ENCODE results near the gene MYPOP. TPM values are rescaled to one million over a fixed set of nuclear protein-coding genes. Genes with fewer than 3 reads are reported as not detected.
A peak's percentile ranks its signal among the peaks of the same experiment; 100 is the strongest.

Gene MYPOP
- total and polyA plus RNA-seq, 9 of the 15 experiments (the other 6 are each of a cell fraction or from before 2014, with no cell fraction given), result 0.32 to 7.6 (median 1.6) TPM

DNA sequence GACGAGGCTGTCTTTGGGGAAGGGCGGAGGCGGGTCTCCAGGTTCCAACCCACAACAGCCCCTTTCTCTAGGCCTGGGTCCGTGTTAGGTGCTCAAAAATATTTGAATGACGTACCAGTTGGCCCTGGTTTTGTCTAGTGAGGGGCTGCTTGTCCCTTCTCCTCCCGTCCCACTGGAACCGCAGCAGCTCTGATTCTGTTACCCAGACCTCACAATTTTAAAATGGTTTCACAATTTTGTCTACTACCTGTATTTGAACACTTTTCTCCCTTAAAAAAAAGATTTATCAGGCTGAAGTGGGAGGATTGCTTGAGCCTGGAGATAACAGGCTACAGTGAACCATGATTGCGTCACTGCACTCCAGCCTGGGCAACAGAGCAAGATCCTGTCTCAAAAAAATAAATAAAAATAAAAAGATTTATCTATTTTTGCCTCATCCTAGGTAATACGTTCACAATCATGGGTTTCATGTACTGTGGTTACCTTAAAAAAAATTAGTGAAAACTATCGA, 15.2 kb downstream of the MYPOP start (continued):
- TF ChIP-seq, protein P1, sequence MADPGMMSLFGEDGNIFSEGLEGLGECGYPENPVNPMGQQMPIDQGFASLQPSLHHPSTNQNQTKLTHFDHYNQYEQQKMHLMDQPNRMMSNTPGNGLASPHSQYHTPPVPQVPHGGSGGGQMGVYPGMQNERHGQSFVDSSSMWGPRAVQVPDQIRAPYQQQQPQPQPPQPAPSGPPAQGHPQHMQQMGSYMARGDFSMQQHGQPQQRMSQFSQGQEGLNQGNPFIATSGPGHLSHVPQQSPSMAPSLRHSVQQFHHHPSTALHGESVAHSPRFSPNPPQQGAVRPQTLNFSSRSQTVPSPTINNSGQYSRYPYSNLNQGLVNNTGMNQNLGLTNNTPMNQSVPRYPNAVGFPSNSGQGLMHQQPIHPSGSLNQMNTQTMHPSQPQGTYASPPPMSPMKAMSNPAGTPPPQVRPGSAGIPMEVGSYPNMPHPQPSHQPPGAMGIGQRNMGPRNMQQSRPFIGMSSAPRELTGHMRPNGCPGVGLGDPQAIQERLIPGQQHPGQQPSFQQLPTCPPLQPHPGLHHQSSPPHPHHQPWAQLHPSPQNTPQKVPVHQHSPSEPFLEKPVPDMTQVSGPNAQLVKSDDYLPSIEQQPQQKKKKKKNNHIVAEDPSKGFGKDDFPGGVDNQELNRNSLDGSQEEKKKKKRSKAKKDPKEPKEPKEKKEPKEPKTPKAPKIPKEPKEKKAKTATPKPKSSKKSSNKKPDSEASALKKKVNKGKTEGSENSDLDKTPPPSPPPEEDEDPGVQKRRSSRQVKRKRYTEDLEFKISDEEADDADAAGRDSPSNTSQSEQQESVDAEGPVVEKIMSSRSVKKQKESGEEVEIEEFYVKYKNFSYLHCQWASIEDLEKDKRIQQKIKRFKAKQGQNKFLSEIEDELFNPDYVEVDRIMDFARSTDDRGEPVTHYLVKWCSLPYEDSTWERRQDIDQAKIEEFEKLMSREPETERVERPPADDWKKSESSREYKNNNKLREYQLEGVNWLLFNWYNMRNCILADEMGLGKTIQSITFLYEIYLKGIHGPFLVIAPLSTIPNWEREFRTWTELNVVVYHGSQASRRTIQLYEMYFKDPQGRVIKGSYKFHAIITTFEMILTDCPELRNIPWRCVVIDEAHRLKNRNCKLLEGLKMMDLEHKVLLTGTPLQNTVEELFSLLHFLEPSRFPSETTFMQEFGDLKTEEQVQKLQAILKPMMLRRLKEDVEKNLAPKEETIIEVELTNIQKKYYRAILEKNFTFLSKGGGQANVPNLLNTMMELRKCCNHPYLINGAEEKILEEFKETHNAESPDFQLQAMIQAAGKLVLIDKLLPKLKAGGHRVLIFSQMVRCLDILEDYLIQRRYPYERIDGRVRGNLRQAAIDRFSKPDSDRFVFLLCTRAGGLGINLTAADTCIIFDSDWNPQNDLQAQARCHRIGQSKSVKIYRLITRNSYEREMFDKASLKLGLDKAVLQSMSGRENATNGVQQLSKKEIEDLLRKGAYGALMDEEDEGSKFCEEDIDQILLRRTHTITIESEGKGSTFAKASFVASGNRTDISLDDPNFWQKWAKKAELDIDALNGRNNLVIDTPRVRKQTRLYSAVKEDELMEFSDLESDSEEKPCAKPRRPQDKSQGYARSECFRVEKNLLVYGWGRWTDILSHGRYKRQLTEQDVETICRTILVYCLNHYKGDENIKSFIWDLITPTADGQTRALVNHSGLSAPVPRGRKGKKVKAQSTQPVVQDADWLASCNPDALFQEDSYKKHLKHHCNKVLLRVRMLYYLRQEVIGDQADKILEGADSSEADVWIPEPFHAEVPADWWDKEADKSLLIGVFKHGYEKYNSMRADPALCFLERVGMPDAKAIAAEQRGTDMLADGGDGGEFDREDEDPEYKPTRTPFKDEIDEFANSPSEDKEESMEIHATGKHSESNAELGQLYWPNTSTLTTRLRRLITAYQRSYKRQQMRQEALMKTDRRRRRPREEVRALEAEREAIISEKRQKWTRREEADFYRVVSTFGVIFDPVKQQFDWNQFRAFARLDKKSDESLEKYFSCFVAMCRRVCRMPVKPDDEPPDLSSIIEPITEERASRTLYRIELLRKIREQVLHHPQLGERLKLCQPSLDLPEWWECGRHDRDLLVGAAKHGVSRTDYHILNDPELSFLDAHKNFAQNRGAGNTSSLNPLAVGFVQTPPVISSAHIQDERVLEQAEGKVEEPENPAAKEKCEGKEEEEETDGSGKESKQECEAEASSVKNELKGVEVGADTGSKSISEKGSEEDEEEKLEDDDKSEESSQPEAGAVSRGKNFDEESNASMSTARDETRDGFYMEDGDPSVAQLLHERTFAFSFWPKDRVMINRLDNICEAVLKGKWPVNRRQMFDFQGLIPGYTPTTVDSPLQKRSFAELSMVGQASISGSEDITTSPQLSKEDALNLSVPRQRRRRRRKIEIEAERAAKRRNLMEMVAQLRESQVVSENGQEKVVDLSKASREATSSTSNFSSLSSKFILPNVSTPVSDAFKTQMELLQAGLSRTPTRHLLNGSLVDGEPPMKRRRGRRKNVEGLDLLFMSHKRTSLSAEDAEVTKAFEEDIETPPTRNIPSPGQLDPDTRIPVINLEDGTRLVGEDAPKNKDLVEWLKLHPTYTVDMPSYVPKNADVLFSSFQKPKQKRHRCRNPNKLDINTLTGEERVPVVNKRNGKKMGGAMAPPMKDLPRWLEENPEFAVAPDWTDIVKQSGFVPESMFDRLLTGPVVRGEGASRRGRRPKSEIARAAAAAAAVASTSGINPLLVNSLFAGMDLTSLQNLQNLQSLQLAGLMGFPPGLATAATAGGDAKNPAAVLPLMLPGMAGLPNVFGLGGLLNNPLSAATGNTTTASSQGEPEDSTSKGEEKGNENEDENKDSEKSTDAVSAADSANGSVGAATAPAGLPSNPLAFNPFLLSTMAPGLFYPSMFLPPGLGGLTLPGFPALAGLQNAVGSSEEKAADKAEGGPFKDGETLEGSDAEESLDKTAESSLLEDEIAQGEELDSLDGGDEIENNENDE (IDR thresholded peaks at IDR 0.05; ENCODE audit: low read depth, low read length), result no peak
- no peak for TF ChIP-seq GTF2A2 (tag; IDR thresholded peaks at IDR 0.05)
- TF ChIP-seq FOXA3 (CRISPR knock-in tag; conservative IDR thresholded peaks at IDR 0.05 in 1 of 2, IDR thresholded peaks at IDR 0.05 in 1 of 2), result no peak
- TF ChIP-seq, protein P2, sequence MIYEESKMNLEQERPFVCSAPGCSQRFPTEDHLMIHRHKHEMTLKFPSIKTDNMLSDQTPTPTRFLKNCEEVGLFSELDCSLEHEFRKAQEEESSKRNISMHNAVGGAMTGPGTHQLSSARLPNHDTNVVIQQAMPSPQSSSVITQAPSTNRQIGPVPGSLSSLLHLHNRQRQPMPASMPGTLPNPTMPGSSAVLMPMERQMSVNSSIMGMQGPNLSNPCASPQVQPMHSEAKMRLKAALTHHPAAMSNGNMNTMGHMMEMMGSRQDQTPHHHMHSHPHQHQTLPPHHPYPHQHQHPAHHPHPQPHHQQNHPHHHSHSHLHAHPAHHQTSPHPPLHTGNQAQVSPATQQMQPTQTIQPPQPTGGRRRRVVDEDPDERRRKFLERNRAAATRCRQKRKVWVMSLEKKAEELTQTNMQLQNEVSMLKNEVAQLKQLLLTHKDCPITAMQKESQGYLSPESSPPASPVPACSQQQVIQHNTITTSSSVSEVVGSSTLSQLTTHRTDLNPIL (CRISPR knock-in tag; IDR thresholded peaks at IDR 0.05), result no peak
- no peak for TF ChIP-seq HNRNPK (IDR thresholded peaks at IDR 0.05; ENCODE audit: low read depth, low read length, poor library complexity, severe bottlenecking)
- no peak for TF ChIP-seq HCFC1 (IDR thresholded peaks at IDR 0.05; ENCODE audit: low read depth, low read length)
- no peak for TF ChIP-seq POLR2H (tag; IDR thresholded peaks at IDR 0.05; ENCODE audit: low read depth)
- no peak for TF ChIP-seq ZBED1 (IDR thresholded peaks at IDR 0.05)
- peak; percentile 39 to 45; a peak in 1 of 4 replicates for TF ChIP-seq ARNT (IDR thresholded peaks at IDR 0.05)
- TF ChIP-seq, protein P3, sequence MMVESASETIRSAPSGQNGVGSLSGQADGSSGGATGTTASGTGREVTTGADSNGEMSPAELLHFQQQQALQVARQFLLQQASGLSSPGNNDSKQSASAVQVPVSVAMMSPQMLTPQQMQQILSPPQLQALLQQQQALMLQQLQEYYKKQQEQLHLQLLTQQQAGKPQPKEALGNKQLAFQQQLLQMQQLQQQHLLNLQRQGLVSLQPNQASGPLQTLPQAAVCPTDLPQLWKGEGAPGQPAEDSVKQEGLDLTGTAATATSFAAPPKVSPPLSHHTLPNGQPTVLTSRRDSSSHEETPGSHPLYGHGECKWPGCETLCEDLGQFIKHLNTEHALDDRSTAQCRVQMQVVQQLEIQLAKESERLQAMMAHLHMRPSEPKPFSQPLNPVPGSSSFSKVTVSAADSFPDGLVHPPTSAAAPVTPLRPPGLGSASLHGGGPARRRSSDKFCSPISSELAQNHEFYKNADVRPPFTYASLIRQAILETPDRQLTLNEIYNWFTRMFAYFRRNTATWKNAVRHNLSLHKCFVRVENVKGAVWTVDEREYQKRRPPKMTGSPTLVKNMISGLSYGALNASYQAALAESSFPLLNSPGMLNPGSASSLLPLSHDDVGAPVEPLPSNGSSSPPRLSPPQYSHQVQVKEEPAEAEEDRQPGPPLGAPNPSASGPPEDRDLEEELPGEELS (CRISPR knock-in tag; IDR thresholded peaks at IDR 0.05; ENCODE audit: borderline replicate concordance), result no peak
- TF ChIP-seq LEF1 (IDR thresholded peaks at IDR 0.05), result no peak
- TF ChIP-seq, protein P4, sequence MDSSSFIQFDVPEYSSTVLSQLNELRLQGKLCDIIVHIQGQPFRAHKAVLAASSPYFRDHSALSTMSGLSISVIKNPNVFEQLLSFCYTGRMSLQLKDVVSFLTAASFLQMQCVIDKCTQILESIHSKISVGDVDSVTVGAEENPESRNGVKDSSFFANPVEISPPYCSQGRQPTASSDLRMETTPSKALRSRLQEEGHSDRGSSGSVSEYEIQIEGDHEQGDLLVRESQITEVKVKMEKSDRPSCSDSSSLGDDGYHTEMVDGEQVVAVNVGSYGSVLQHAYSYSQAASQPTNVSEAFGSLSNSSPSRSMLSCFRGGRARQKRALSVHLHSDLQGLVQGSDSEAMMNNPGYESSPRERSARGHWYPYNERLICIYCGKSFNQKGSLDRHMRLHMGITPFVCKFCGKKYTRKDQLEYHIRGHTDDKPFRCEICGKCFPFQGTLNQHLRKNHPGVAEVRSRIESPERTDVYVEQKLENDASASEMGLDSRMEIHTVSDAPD (CRISPR knock-in tag; IDR thresholded peaks at IDR 0.05), result no peak
